IPS-18a (cell line): Measurements from ENCODE around the gene PMAIP1.

ENCODE experiments used
- H3K27ac ChIP-seq: one replicate; pipeline ENCODE4 v1.5.1; 2013; ENCODE audit warnings: low read length
- H3K27me3 ChIP-seq: one replicate; pipeline ENCODE4 v1.6.1; 2013; ENCODE audit warnings: mild to moderate bottlenecking, low read length; ENCODE audit not compliant: control insufficient read depth, insufficient read depth
- H3K36me3 ChIP-seq: one replicate; pipeline ENCODE4 v1.6.1; 2013; ENCODE audit warnings: low read depth, low read length; ENCODE audit not compliant: control insufficient read depth
- H3K4me1 ChIP-seq: one replicate; pipeline ENCODE4 v1.6.1; 2013; ENCODE audit warnings: low read depth, low read length; ENCODE audit not compliant: control insufficient read depth
- H3K4me3 ChIP-seq: one replicate; pipeline ENCODE4 v1.5.1; 2013; ENCODE audit warnings: low read length
- H3K9ac ChIP-seq: one replicate; pipeline ENCODE4 v1.6.1; 2013; ENCODE audit warnings: mild to moderate bottlenecking, low read length, moderate library complexity
- H3K9me3 ChIP-seq: one replicate; pipeline ENCODE4 v1.6.1; 2013; ENCODE audit warnings: low read depth, low read length; ENCODE audit not compliant: control insufficient read depth

The PMAIP1 gene

DNA sequence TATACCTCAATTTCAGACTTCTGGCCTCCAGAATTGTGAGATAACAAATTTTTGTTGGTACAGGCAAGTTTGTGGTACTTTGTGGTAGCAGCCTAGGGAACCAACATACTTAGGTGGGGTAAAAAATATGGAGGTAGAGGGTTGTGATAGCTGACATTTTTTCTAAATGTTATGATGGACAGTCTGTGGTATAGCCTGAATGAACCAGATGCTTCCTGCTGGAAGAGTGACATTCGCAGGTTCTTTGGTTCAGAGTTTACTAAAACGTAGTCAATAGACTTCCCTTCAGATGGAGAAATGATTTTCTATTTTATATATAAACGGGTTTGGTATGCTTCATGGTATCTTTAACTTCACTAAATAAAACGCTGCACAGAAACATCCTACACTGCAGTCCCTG lies 42.8 kb downstream of the PMAIP1 start:
- Histone ChIP-seq H3K9ac (no peak overlapping the region), H3K27ac (no peak overlapping the region), H3K4me3 (no peak overlapping the region), H3K27me3 (no peaks in the 10 kb centered on the region), H3K4me1 (no peaks in the 10 kb centered on the region), H3K36me3 (no peaks in the 10 kb centered on the region), H3K9me3 (no peaks in the 10 kb centered on the region)

DNA sequence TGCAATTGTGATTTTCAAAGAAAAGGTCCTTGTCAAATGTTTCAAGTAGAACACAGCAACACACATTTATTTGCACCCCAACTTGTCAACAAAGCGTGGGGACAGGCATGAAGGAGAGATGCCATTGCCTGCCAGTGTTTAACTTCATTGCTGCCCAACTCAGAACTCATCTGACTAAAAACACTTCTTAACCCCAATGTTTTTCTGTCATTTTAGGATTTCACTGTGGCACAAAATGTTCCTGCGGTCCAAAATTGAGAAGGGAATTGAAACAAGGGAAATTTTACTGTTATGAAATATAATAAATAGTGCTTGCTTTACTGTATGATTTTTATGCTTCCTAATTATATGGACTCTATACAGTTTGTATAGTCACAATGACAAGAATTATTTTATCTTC lies 45.7 kb downstream of the PMAIP1 start:
- H3K27ac ChIP-seq, result no peak overlapping the region
- H3K4me1 ChIP-seq, result no peaks in the 10 kb centered on the region
- H3K9ac ChIP-seq, result no peak overlapping the region
- no peaks in the 10 kb centered on the region for H3K9me3 ChIP-seq
- H3K4me3 ChIP-seq, result no peak overlapping the region
- no peaks in the 10 kb centered on the region for H3K27me3 ChIP-seq
- H3K36me3 ChIP-seq, result no peaks in the 10 kb centered on the region

DNA sequence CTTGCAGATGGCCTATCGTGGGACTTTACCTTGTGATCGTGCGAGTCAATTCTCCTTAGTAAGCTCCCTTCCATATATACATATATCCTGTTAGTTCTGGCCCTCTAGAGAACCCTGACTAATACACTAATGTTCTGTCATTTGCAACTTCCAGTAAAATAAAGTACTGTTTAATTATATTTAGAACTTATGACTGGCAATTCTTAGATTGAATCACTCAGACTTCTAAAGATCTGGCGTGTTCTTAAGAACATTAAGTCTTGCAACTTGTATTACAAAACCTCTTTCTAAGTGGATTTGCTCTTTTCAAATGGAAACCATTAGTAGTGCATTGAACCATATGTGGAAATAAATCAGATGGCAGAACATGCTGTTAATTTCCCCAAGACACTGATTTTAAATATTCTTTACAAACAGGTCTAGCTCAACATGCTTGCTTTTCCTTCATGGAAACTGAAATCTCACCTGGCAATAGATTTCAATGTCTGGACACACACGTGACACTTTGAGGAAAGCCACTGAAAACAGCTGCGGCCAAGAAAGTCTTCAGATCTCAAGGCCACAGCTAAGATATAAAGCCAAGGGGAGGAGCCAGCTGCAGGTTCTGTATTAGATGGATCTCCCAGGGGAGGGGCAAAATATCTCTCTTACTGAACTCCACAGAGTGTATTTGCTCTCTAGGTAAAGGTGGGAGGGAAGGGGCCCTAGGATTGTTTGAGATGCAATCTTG lies 50.6 kb downstream of the PMAIP1 start:
- no peaks in the 10 kb centered on the region for H3K27me3 ChIP-seq
- no peaks in the 10 kb centered on the region for H3K36me3 ChIP-seq
- no peaks in the 10 kb centered on the region for H3K4me1 ChIP-seq
- no peaks in the 10 kb centered on the region for H3K9me3 ChIP-seq
- no peak overlapping the region for H3K9ac ChIP-seq
- no peak overlapping the region for H3K4me3 ChIP-seq
- no peak overlapping the region for H3K27ac ChIP-seq

DNA sequence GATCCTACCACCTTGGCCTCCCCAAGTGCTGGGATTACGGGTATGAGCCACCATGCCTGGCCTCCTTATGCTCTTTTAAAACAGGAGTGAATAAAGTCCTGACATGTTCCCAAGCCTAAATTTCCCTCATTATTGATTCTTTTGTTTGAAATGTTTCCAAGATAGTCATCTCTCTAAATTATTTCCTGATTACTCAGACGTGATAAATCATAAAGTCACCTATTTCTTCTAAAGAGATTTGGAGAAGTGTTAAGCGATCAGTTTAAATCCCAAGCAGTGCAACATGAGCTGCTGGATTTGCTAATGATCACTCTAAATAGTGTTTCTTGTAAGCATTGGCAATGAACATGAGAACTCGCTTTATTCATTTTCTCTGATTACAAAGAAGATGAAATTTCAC lies 51.8 kb downstream of the PMAIP1 start:
- Histone ChIP-seq H3K9ac (no peak overlapping the region), H3K27me3 (no peaks in the 10 kb centered on the region), H3K27ac (no peak overlapping the region), H3K4me3 (no peak overlapping the region), H3K36me3 (no peaks in the 10 kb centered on the region), H3K4me1 (no peaks in the 10 kb centered on the region), H3K9me3 (no peaks in the 10 kb centered on the region)

DNA sequence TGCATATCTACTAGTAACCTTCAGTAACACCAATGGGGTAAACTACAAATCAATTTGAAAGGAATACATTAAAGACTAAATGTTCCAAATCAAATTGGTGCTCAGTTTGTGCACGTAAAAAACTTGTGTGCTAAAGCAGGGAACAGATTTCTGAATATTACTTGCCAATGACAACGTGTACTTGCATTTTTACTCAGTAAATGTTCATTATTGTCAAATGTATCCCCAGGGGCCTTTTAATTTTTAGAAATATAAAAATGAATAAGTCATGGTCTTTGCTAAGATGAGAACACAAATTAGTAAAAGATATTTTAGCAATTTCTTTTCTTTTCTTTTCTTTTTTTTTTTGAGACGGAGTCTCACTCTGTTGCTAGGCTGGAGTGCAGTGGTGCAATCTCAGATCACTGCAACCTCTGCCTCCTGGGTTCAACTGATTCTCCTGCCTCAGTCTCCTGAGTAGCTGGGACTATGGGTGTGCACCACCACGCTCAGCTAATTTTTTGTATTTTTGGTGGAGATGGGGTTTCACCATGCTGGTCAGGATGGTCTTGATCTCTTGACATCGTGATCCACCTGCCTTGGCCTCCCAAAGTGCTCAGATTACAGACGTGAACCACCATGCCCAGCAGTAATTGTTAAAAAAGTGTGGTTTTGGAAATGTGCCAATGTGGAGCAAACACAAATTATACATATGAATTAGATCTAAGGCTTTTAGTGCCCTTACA lies 52.6 kb downstream of the PMAIP1 start:
- Histone ChIP-seq H3K27me3 (no peaks in the 10 kb centered on the region), H3K9me3 (no peaks in the 10 kb centered on the region), H3K4me3 (no peak overlapping the region), H3K9ac (no peak overlapping the region), H3K4me1 (no peaks in the 10 kb centered on the region), H3K27ac (no peak overlapping the region), H3K36me3 (no peaks in the 10 kb centered on the region)
